UCSD-AML1 (cell line): ENCODE results near the gene TGM1.
"Not testable (repeated sequence)": the region's sequence is repeated elsewhere in the genome, so short reads cannot be mapped to it uniquely, and the experiment has no call there.

Experiments
- DNase-seq: peaks from one replicate; lab custom pipeline; 2025; ENCODE audit not compliant: unreplicated experiment; lab: John Stamatoyannopoulos, UW

Gene TGM1

GRCh38 chr14:24234095-24235005 lies 28.6 kb downstream of the TGM1 start:
- DNase-seq = no peak

- DNase-seq = no peak
Observed at GRCh38 chr14:24233538-24233866, 29.5 kb downstream of the TGM1 start.

GRCh38 chr14:24232645-24233537 lies 30.1 kb downstream of the TGM1 start, which contains the start of gene GMPR2:
Gene GMPR2, plus strand, starts transcription at chr14:24232929. Its CDS starts 325 bp downstream, at chr14:24233254.
- DNase-seq = no peak

- peak; percentile 91 for DNase-seq
Observed at GRCh38 chr14:24232121-24232644, 30.8 kb downstream of the TGM1 start, which contains the start of gene NEDD8. Gene NEDD8, minus strand, starts transcription at chr14:24232367. Its CDS starts 100 bp downstream, at chr14:24232267.

GRCh38 chr14:24231263-24232120 lies 31.5 kb downstream of the TGM1 start:
- DNase-seq = no peak

- no peak for DNase-seq
Observed at GRCh38 chr14:24228902-24229301, 34.1 kb downstream of the TGM1 start.

- DNase-seq = no peak
Observed at GRCh38 chr14:24226473-24226872, 36.5 kb downstream of the TGM1 start.

GRCh38 chr14:24224618-24225071 lies 38.3 kb downstream of the TGM1 start:
- DNase-seq = no peak

- not testable (repeated sequence) for DNase-seq
Observed at GRCh38 chr14:24222987-24223386, 40.0 kb downstream of the TGM1 start.

GRCh38 chr14:24219521-24219920 lies 43.5 kb downstream of the TGM1 start:
- no peak for DNase-seq

GRCh38 chr14:24219080-24219479 lies 43.9 kb downstream of the TGM1 start:
- DNase-seq = no peak

GRCh38 chr14:24216876-24217275 lies 46.1 kb downstream of the TGM1 start:
- DNase-seq = not testable (repeated sequence)

GRCh38 chr14:24216345-24216699 lies 46.7 kb downstream of the TGM1 start:
- no peak for DNase-seq

- DNase-seq = peak; percentile 89
Observed at GRCh38 chr14:24215495-24216344, 47.3 kb downstream of the TGM1 start, which contains the start of gene MDP1. Gene MDP1, minus strand, starts transcription at chr14:24216066. Its CDS starts 111 bp downstream, at chr14:24215955.

GRCh38 chr14:24213866-24214662 lies 48.9 kb downstream of the TGM1 start:
- DNase-seq = no peak

- DNase-seq = peak; percentile 96
Observed at GRCh38 chr14:24212924-24213865, 49.8 kb downstream of the TGM1 start, which contains the start of gene CHMP4A. Gene CHMP4A, minus strand, starts transcription at chr14:24213488. Its CDS starts 49 bp downstream, at chr14:24213439.

GRCh38 chr14:24211311-24211710 lies 51.7 kb downstream of the TGM1 start:
- DNase-seq = no peak
